Naive thymus-derived CD4-positive, alpha-beta T cell (primary cell): ENCODE data around the gene SYCN. TPM values are rescaled to one million over a fixed set of nuclear protein-coding genes. Genes with fewer than 3 reads are reported as not detected.

Source experiments
- ATAC-seq: fragments of 150-1000 bp; cut with Tn5 transposase; 2 replicates; pipeline ENCODE4 v1.10.0; 2021; ENCODE audit warnings: mild to moderate bottlenecking, moderate library complexity
- CTCF ChIA-PET: fragments of 350-600 bp; sonication (Branson Sonifier 250); formaldehyde crosslinking; loops from one replicate; lab custom pipeline; 2021; ENCODE audit warnings: antibody characterized with exemption; lab: Charles Lee
- POLR2A ChIA-PET: fragments of 350-600 bp; sonication (Branson Sonifier 250); formaldehyde crosslinking; loops from one replicate; lab custom pipeline; 2021; ENCODE audit warnings: antibody characterized with exemption, inconsistent platforms; lab: Charles Lee
- DNase-seq, 9 donors: peaks; one replicate each; pipeline versions ENCODE4 v3.0.0 to v3.0.0-alpha.2; 2020 to 2022; ENCODE audit warnings: mixed read lengths in 1 of 9
- H3K27ac ChIP-seq: one replicate; pipeline ENCODE4 v1.7.0; 2013; ENCODE audit warnings: mild to moderate bottlenecking, low read depth, low read length, moderate library complexity
- H3K27me3 ChIP-seq, 2 donors: one replicate each; pipeline ENCODE4 v1.7.0; 2013; ENCODE audit warnings: low read length in 2 of 2, mild to moderate bottlenecking in 2 of 2, moderate library complexity in 2 of 2; ENCODE audit not compliant: control insufficient read depth in 2 of 2, insufficient read depth in 2 of 2
- H3K36me3 ChIP-seq, 3 experiments: 1 replicate in 2 of 3; 2 replicates in 1 of 3; pipeline ENCODE4 v1.7.0; 2013; ENCODE audit warnings: low read length in 3 of 3, mild to moderate bottlenecking in 3 of 3, moderate library complexity in 1 of 3; ENCODE audit not compliant: insufficient read depth in 3 of 3, control insufficient read depth in 2 of 3
- H3K4me1 ChIP-seq, 2 donors: one replicate each; pipeline ENCODE4 v1.7.0; 2013; ENCODE audit warnings: low read length in 2 of 2, mild to moderate bottlenecking in 2 of 2, moderate library complexity in 1 of 2; ENCODE audit not compliant: control insufficient read depth in 2 of 2, insufficient read depth in 2 of 2
- H3K4me3 ChIP-seq: 2 replicates; pipeline ENCODE4 v1.7.0; 2013; ENCODE audit warnings: mild to moderate bottlenecking, low read length
- H3K9me3 ChIP-seq, 3 experiments: 1 replicate in 2 of 3; 2 replicates in 1 of 3; pipeline ENCODE4 v1.7.0; 2013; ENCODE audit warnings: low read length in 3 of 3; ENCODE audit not compliant: control insufficient read depth in 2 of 3
- H3K27ac Mint-ChIP-seq, 9 donors: one replicate each; pipeline ENCODE4 v1.8.0; 2020 to 2022; ENCODE audit warnings: mixed read lengths in 9 of 9, mild to moderate bottlenecking in 8 of 9, moderate library complexity in 5 of 9, inconsistent platforms in 2 of 9
- H3K27me3 Mint-ChIP-seq, 5 donors: one replicate each; pipeline ENCODE4 v1.8.0; 2021 to 2022; ENCODE audit warnings: mixed read lengths in 5 of 5, mild to moderate bottlenecking in 1 of 5
- H3K36me3 Mint-ChIP-seq, 5 donors: one replicate each; pipeline ENCODE4 v1.8.0; 2020 to 2022; ENCODE audit warnings: mixed read lengths in 5 of 5, mild to moderate bottlenecking in 3 of 5, inconsistent platforms in 1 of 5
- H3K4me1 Mint-ChIP-seq, 7 donors: one replicate each; pipeline ENCODE4 v1.8.0; 2020 to 2022; ENCODE audit warnings: mixed read lengths in 7 of 7, mild to moderate bottlenecking in 3 of 7, inconsistent platforms in 1 of 7
- H3K4me3 Mint-ChIP-seq, 10 donors: one replicate each; pipeline ENCODE4 v1.8.0; 2020 to 2022; ENCODE audit warnings: mild to moderate bottlenecking in 10 of 10, mixed read lengths in 10 of 10, moderate library complexity in 6 of 10, inconsistent platforms in 2 of 10
- H3K9me3 Mint-ChIP-seq, 11 donors: one replicate each; pipeline ENCODE4 v1.8.0; 2020 to 2022; ENCODE audit warnings: mixed read lengths in 11 of 11, mild to moderate bottlenecking in 4 of 11, inconsistent platforms in 1 of 11, moderate library complexity in 1 of 11
- intact Hi-C, 2 donors: fragments of 100-400 bp; cut with micrococcal nuclease; formaldehyde crosslinking; loops; one replicate each; pipeline ENCODE4 v1.15.1; 2023
- polyA plus RNA-seq, 2 donors: library from polyadenylated mRNA; unstranded; fragments of 300-500 nt; fragmentation: Illumina TruSeq; gene quantifications; one replicate each; pipeline ENCODE4 v1.2.3, GENCODE V29; 2021
- total RNA-seq, 6 experiments: library from RNA in 5 of 6; stranded (reverse) in 5 of 6; gene quantifications; 1 replicate in 5 of 6; 2 replicates in 1 of 6; pipeline ENCODE4 v1.2.3 and lab custom pipeline; 2021 to 2026

SYCN gene
- total and polyA plus RNA-seq, 7 experiments from 2014 or later: not detected

- no peaks in the 10 kb centered on the region for H3K4me1 ChIP-seq
- peaks cover 0 to 5% (median 0%) of the 10 kb centered on the region in 11 donors for H3K9me3 Mint-ChIP-seq
- ATAC-seq (peak; percentile 80), DNase-seq (peak in 8 of 9 donors; percentile 24 to 58 (median 46))
- ChIA-PET CTCF (interaction anchor here (0.6 to 1.1 kb wide), 2 partner anchors 94 to 114 kb away, joined by 3 read pairs; no protein-coding TSS in a partner anchor), POLR2A (no interaction called here)
- no peaks in the 10 kb centered on the region for H3K36me3 ChIP-seq
- H3K4me3 ChIP-seq: no peak overlapping the region
- H3K36me3 Mint-ChIP-seq: peaks cover 0 to 5% (median 4%) of the 10 kb centered on the region in 5 donors
- H3K4me3 Mint-ChIP-seq: no peak overlapping the region
- no peak overlapping the region for H3K27ac Mint-ChIP-seq
- H3K27me3 Mint-ChIP-seq: peaks cover 0 to 13% (median 5%) of the 10 kb centered on the region in 5 donors
- no peaks in the 10 kb centered on the region for H3K4me1 Mint-ChIP-seq
- no peaks in the 10 kb centered on the region for H3K9me3 ChIP-seq
- no peaks in the 10 kb centered on the region for H3K27me3 ChIP-seq
- intact Hi-C loops: loop anchor here (1.0 kb wide), 5 partner anchors 116 to 328 kb away; partner anchors contain the start of genes PLEKHG2 (in 2 of the 2), EID2 (in 1 of the 2), EID2B (in 1 of the 2) and MED29 (in 1 of the 2)
- H3K27ac ChIP-seq: no peak overlapping the region
Measured at GRCh38 chr19:39212375-39212742, 8.3 kb upstream of the SYCN start.

DNA sequence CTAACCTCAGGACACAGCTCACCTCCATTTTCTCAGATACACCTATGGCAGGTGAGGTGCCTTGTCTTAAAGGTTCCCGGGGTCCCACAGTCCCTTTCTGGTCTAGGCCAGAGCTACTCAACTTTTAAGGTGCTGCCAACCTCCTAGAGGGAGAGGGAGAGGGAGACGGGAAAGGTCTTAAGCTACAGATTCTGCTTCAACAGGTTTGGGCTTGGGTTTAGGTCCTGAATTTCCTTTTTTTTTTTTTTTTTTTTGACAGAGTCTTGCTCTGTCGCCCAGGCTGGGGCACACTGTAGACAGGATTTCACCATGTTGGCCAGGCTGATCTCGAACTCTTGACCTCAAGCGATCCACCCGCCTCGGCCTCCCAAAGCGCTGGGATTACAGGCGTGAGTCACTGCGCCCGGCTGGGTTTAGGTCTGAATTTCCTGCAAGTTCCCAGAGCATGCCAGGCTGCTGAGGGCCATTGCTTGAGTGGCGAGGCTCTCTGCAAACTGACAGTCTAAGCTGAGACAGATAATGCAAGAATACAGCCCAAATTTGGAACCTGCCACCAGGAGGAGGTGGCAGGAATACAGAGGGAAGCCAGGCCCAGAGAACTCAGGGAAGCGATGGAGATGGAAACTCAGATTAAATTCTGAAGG lies 7.8 kb upstream of the SYCN start:
- no peaks in the 10 kb centered on the region for H3K9me3 ChIP-seq
- no peaks in the 10 kb centered on the region for H3K4me1 ChIP-seq
- no peak overlapping the region for H3K4me3 ChIP-seq
- H3K27ac ChIP-seq: no peak overlapping the region
- no peak overlapping the region for H3K4me3 Mint-ChIP-seq
- intact Hi-C loops: loop anchor here (1.0 kb wide), 5 partner anchors 116 to 328 kb away; partner anchors contain the start of genes PLEKHG2 (in 2 of the 2), EID2 (in 1 of the 2), EID2B (in 1 of the 2) and MED29 (in 1 of the 2)
- ChIA-PET POLR2A (interaction anchor here (0.5 kb wide), 1 partner anchor 132 kb away, joined by 5 read pairs; no protein-coding TSS in a partner anchor), CTCF (interaction anchor here (0.6 to 1.1 kb wide), 3 partner anchors 94 to 960 kb away, joined by 3 read pairs; no protein-coding TSS in a partner anchor)
- H3K36me3 ChIP-seq: no peaks in the 10 kb centered on the region
- H3K27me3 Mint-ChIP-seq: peaks cover 0 to 8% (median under 1%) of the 10 kb centered on the region in 5 donors
- no peak for DNase-seq
- ATAC-seq: no peak
- no peaks in the 10 kb centered on the region for H3K27me3 ChIP-seq
- peak overlapping the region in 1 of 9 donors; percentile 12 for H3K27ac Mint-ChIP-seq
- peaks cover 0 to under 1% (median 0%) of the 10 kb centered on the region in 5 donors for H3K36me3 Mint-ChIP-seq
- H3K9me3 Mint-ChIP-seq: peaks cover 0 to under 1% (median 0%) of the 10 kb centered on the region in 11 donors
- no peaks in the 10 kb centered on the region for H3K4me1 Mint-ChIP-seq

DNA sequence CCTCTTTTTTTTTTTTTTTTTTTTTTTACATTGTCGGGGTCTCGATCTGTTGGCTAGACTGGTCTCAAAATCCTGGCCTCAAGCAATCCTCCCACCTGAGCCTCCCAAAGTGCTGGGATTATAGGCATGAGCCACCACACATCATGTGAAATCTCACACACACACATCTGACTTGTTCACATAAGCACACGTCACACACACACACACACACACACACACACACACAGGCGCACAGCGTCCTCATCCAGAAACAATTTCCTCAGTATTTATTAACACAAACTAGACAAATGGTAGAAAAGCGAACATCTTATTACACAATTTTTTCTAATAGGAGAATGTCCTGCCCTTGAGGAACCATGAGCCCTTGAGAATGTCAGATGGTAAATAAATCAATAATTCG lies 5.1 kb upstream of the SYCN start:
- intact Hi-C loops: no loop called here
- H3K27ac ChIP-seq: no peak overlapping the region
- H3K27me3 Mint-ChIP-seq: peaks cover 5 to 20% (median 5%) of the 10 kb centered on the region in 5 donors
- H3K27me3 ChIP-seq: peaks cover 0 to 3% of the 10 kb centered on the region in 2 donors
- ChIA-PET POLR2A (no interaction called here), CTCF (no interaction called here)
- no peak overlapping the region for H3K4me3 Mint-ChIP-seq
- no peaks in the 10 kb centered on the region for H3K36me3 Mint-ChIP-seq
- H3K27ac Mint-ChIP-seq: no peak overlapping the region
- H3K4me1 ChIP-seq: no peaks in the 10 kb centered on the region
- DNase-seq (no peak), ATAC-seq (no peak)
- H3K4me1 Mint-ChIP-seq: peaks cover 0 to under 1% (median 0%) of the 10 kb centered on the region in 7 donors
- no peak overlapping the region for H3K4me3 ChIP-seq
- H3K9me3 ChIP-seq: no peaks in the 10 kb centered on the region
- no peaks in the 10 kb centered on the region for H3K36me3 ChIP-seq
- H3K9me3 Mint-ChIP-seq: no peaks in the 10 kb centered on the region

GRCh38 chr19:39208175-39208795 lies 4.2 kb upstream of the SYCN start:
- DNase-seq: no peak
- Histone ChIP-seq H3K4me1 (no peaks in the 10 kb centered on the region), H3K27me3 (peaks cover 0 to 5% of the 10 kb centered on the region in 2 donors), H3K9me3 (no peaks in the 10 kb centered on the region), H3K36me3 (no peaks in the 10 kb centered on the region), H3K4me3 (no peak overlapping the region), H3K27ac (no peak overlapping the region)
- Mint-ChIP-seq H3K36me3 (no peaks in the 10 kb centered on the region), H3K27ac (no peak overlapping the region), H3K4me1 (peaks cover 0 to 3% (median 0%) of the 10 kb centered on the region in 7 donors), H3K4me3 (no peak overlapping the region), H3K27me3 (peaks cover 9 to 28% (median 14%) of the 10 kb centered on the region in 5 donors), H3K9me3 (no peaks in the 10 kb centered on the region)
- ChIA-PET POLR2A (no interaction called here), CTCF (interaction anchor here (0.7 kb wide), 1 partner anchor 33 kb away, joined by 3 read pairs; no protein-coding TSS in a partner anchor)
- ATAC-seq: no peak
- intact Hi-C loops: no loop called here

- Mint-ChIP-seq H3K9me3 (no peaks in the 10 kb centered on the region), H3K4me1 (peaks cover 0 to 5% (median 0%) of the 10 kb centered on the region in 7 donors), H3K27ac (peak overlapping the region in 1 of 9 donors; percentile 55), H3K27me3 (peaks cover 16 to 37% (median 23%) of the 10 kb centered on the region in 5 donors), H3K4me3 (no peak overlapping the region), H3K36me3 (no peaks in the 10 kb centered on the region)
- no peak for ATAC-seq
- Histone ChIP-seq H3K9me3 (no peaks in the 10 kb centered on the region), H3K4me1 (no peaks in the 10 kb centered on the region), H3K27ac (no peak overlapping the region), H3K27me3 (peaks cover 0 to 14% of the 10 kb centered on the region in 2 donors), H3K36me3 (no peaks in the 10 kb centered on the region), H3K4me3 (no peak overlapping the region)
- POLR2A ChIA-PET: interaction anchor here (1.0 kb wide), 1 partner anchor 120 kb away, joined by 4 read pairs; no protein-coding TSS in a partner anchor
- no peak for DNase-seq
- intact Hi-C loops: no loop called here
- CTCF ChIA-PET: interaction anchor here (0.7 kb wide), 1 partner anchor 34 kb away, joined by 3 read pairs; no protein-coding TSS in a partner anchor
Measured at GRCh38 chr19:39207293-39207836, 3.3 kb upstream of the SYCN start.

DNA sequence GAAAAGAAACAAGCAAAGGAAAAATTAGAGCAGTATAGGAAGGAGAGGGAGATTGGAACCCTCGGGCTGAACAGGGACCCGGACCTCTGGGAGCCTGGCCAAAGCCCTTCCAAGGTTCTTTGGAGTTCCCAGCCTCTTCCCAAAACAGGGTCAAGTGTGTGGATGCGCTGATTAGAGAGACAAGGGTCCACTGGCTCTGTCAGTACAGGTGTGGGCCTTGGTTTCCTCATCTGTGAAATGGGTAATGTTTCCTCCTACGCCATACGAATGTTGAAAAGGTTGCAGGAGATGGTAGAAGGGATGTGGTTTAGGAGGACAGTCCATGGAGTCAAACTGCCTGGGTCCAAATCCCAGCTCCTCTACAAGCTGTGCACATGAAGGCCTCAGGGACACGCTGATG lies 2.1 kb upstream of the SYCN start:
- no peaks in the 10 kb centered on the region for H3K9me3 ChIP-seq
- H3K27ac Mint-ChIP-seq: peak overlapping the region in 1 of 9 donors; percentile 32
- no peaks in the 10 kb centered on the region for H3K36me3 ChIP-seq
- no peak for ATAC-seq
- POLR2A ChIA-PET: no interaction called here
- CTCF ChIA-PET: no interaction called here
- no peaks in the 10 kb centered on the region for H3K4me1 ChIP-seq
- H3K4me3 Mint-ChIP-seq: no peak overlapping the region
- H3K36me3 Mint-ChIP-seq: no peaks in the 10 kb centered on the region
- no peak overlapping the region for H3K4me3 ChIP-seq
- no peaks in the 10 kb centered on the region for H3K9me3 Mint-ChIP-seq
- peaks cover 0 to 15% of the 10 kb centered on the region in 2 donors for H3K27me3 ChIP-seq
- peaks cover 26 to 48% (median 35%) of the 10 kb centered on the region in 5 donors for H3K27me3 Mint-ChIP-seq
- intact Hi-C loops: no loop called here
- DNase-seq: no peak
- H3K4me1 Mint-ChIP-seq: peaks cover 0 to 5% (median 0%) of the 10 kb centered on the region in 7 donors
- no peak overlapping the region for H3K27ac ChIP-seq
